Trophoblast cell (in vitro differentiated cells and primary cell): Measurements from ENCODE around the gene ITM2B.
"Not testable (repeated sequence)": the region's sequence is repeated elsewhere in the genome, so short reads cannot be mapped to it uniquely, and the experiment has no call there.

Source experiments
- DNase-seq, 2 donors: peaks; one replicate each; pipeline ENCODE4 v3.0.0-alpha.2; 2016
- H2AFZ ChIP-seq: 2 replicates; pipeline ENCODE4 v1.6.1; 2013; ENCODE audit warnings: low read length, moderate library complexity, mild to moderate bottlenecking; ENCODE audit not compliant: insufficient read depth, poor library complexity
- H2AK5ac ChIP-seq: 2 replicates; pipeline ENCODE4 v1.6.1; 2013; ENCODE audit warnings: mild to moderate bottlenecking, low read length
- H2BK120ac ChIP-seq: 2 replicates; pipeline ENCODE4 v1.6.1; 2013; ENCODE audit warnings: low read length, mild to moderate bottlenecking, moderate library complexity; ENCODE audit not compliant: insufficient read depth, poor library complexity
- H2BK12ac ChIP-seq: 2 replicates; pipeline ENCODE4 v1.6.1; 2013; ENCODE audit warnings: mild to moderate bottlenecking, low read length, moderate library complexity
- H2BK5ac ChIP-seq: 2 replicates; pipeline ENCODE4 v1.6.1; 2013; ENCODE audit warnings: low read length, low read depth, moderate library complexity, mild to moderate bottlenecking; ENCODE audit not compliant: poor library complexity
- H3K14ac ChIP-seq: 2 replicates; pipeline ENCODE4 v1.6.1; 2013; ENCODE audit warnings: mild to moderate bottlenecking, low read length
- H3K18ac ChIP-seq: 2 replicates; pipeline ENCODE4 v1.6.1; 2013; ENCODE audit warnings: mild to moderate bottlenecking, low read length
- H3K23ac ChIP-seq: 2 replicates; pipeline ENCODE4 v1.6.1; 2013; ENCODE audit warnings: low read length
- H3K27ac ChIP-seq: 2 replicates; pipeline ENCODE4 v1.5.1; 2013; ENCODE audit warnings: low read depth, mild to moderate bottlenecking, inconsistent platforms, low read length, moderate library complexity
- H3K27me3 ChIP-seq: 2 replicates; pipeline ENCODE4 v1.6.1; 2013; ENCODE audit warnings: inconsistent platforms, mild to moderate bottlenecking, low read length, moderate library complexity; ENCODE audit not compliant: insufficient read depth
- H3K36me3 ChIP-seq, 2 experiments: 1 replicate in 1 of 2; 2 replicates in 1 of 2; pipeline ENCODE4 v1.6.1; 2013; ENCODE audit warnings: low read length in 2 of 2, mild to moderate bottlenecking in 2 of 2, moderate library complexity in 1 of 2; ENCODE audit not compliant: insufficient read depth in 2 of 2, control insufficient read depth in 1 of 2
- H3K4ac ChIP-seq: 2 replicates; pipeline ENCODE4 v1.6.1; 2013; ENCODE audit warnings: low read depth, mild to moderate bottlenecking, low read length, moderate library complexity
- H3K4me1 ChIP-seq, 2 experiments: 1 replicate in 1 of 2; 2 replicates in 1 of 2; pipeline ENCODE4 v1.6.1; 2013; ENCODE audit warnings: low read length in 2 of 2, mild to moderate bottlenecking in 2 of 2, moderate library complexity in 1 of 2; ENCODE audit not compliant: insufficient read depth in 2 of 2, control insufficient read depth in 1 of 2
- H3K4me2 ChIP-seq: 2 replicates; pipeline ENCODE4 v1.6.1; 2013; ENCODE audit warnings: inconsistent platforms, mild to moderate bottlenecking, low read length, moderate library complexity
- H3K4me3 ChIP-seq: 2 replicates; pipeline ENCODE4 v1.5.1; 2013; ENCODE audit warnings: mild to moderate bottlenecking, low read depth, low read length, inconsistent platforms
- H3K79me1 ChIP-seq: one replicate; pipeline ENCODE4 v1.6.1; 2013; ENCODE audit warnings: low read length
- H3K79me2 ChIP-seq: 2 replicates; pipeline ENCODE4 v1.6.1; 2013; ENCODE audit warnings: low read length, mild to moderate bottlenecking; ENCODE audit not compliant: control insufficient read depth, insufficient read depth, poor library complexity
- H3K9ac ChIP-seq: 2 replicates; pipeline ENCODE4 v1.6.1; 2013; ENCODE audit warnings: mild to moderate bottlenecking, low read length
- H3K9me3 ChIP-seq: 2 replicates; pipeline ENCODE4 v1.6.1; 2013; ENCODE audit warnings: low read depth, mild to moderate bottlenecking, control low read depth, inconsistent platforms, low read length; ENCODE audit not compliant: insufficient read depth
- H4K12ac ChIP-seq: 2 replicates; pipeline ENCODE4 v1.6.1; 2013; ENCODE audit warnings: low read depth, mild to moderate bottlenecking, low read length, moderate library complexity
- H4K8ac ChIP-seq: 2 replicates; pipeline ENCODE4 v1.6.1; 2013; ENCODE audit warnings: low read depth, mild to moderate bottlenecking, low read length, moderate library complexity
- H4K91ac ChIP-seq: one replicate; pipeline ENCODE4 v1.6.1; 2013; ENCODE audit warnings: low read depth, mild to moderate bottlenecking, low read length, moderate library complexity
- WGBS: extraction: QIAGEN DNeasy Blood & Tissue Kit; methylation state at CpG from one replicate; pipeline ENCODE4 v1.1.7; 2013; ENCODE audit warnings: missing lambda C conversion rate; ENCODE audit not compliant: insufficient read length, insufficient coverage; ENCODE audit errors: extremely low coverage; 5-methylcytosine and 5-hydroxymethylcytosine counted together

ITM2B gene

DNA sequence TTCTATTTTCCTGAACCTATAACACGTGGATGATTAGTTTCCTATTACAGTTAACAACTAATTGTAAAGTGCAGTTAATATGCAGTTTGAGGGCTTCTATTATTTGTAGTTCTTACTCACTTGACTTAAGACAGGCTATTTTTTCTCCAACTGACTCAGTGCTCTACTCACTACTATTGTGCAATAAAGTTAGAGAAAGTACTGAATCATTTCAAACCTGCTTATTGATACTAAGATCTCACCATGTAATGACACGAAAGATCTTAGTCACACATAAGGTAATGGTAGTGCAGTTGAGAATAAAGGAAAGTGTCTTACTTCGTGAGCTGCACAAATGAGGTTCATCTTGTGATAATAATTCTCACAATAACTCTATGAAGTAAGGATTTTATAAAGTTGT lies 22.8 kb upstream of the ITM2B start:
- Histone ChIP-seq H3K4me2 (no peak overlapping the region), H3K4me1 (no peaks in the 10 kb centered on the region), H3K18ac (no peak overlapping the region), H3K9ac (no peak overlapping the region), H3K27ac (no peak overlapping the region), H2BK5ac (no peak overlapping the region), H4K8ac (no peak overlapping the region), H3K27me3 (no peaks in the 10 kb centered on the region), H3K4ac (no peak overlapping the region), H2AFZ (no peak overlapping the region), H3K23ac (no peak overlapping the region), H2AK5ac (no peak overlapping the region), H4K91ac (no peak overlapping the region), H4K12ac (no peak overlapping the region), H2BK120ac (no peak overlapping the region), H2BK12ac (no peak overlapping the region), H3K9me3 (no peaks in the 10 kb centered on the region), H3K79me2 (no peaks in the 10 kb centered on the region), H3K4me3 (no peak overlapping the region), H3K79me1 (no peaks in the 10 kb centered on the region), H3K36me3 (no peaks in the 10 kb centered on the region), H3K14ac (no peak overlapping the region)
- no CpG with 5 or more reads among the region's 3 CpGs for WGBS
- peak; percentile 35 to 77 for DNase-seq

DNA sequence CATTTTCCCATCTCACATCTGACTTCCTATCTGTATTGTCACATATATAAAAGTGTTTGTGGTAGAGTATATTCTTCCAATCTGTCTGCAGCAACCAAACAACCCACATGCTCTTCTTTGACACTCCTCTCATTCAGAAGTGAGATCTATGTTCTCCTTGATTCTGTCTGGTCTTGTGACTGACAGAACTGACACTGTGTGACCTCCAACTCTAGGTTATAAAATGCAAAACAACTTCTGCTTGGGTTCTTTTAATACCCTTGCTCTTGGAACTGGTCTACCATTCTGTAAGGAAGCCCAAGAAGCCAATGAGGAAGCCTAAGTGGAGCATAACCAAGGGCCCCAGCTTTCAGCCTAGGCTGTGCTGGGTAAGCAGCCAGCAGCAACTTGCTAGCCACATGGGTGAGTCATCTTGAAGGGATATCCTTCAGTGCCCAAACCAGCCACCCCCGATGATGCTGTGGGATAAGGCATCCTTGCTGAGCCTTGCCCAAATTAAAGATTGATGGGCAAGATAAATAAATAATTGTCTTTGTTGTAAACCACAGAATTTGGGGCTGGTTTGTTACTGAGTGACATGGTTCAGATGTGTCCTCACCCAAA lies 18.4 kb upstream of the ITM2B start:
- no CpG with 5 or more reads among the region's 1 CpG for WGBS

DNA sequence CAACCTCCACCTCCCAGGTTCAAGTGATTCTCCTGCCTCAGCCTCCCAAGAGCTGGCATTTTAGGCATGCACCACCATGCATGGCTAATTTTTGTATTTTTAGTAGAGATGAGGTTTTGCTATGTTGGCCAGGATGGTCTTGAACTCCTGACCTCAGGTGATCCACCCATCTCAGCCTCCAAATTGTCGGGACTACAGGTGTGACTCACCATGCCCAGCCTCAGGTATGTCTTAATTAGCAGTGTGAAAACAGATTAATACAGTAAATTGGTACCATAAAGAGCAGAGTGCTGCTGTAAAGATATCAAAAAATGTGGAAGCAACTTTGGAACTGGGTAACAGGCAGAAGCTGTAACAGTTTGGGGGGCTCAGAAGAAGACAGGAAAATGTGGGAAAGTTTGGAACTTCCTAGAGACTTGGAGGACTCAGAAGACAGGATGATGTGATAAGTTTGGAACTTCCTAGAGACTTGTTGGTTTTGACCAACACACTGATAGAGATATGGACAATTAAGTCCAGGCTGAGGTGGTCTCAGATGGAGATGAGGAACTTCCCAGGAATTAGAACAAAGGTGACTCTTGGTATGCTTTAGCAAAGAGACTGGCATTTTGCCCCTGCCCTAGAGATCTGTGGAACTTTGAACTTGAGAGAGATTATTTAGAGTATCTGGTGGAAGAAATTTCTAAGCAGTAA lies 17.3 kb upstream of the ITM2B start:
- H2BK12ac ChIP-seq, H3K27ac ChIP-seq, H4K12ac ChIP-seq, H3K36me3 ChIP-seq, H4K91ac ChIP-seq, H3K27me3 ChIP-seq, H2BK120ac ChIP-seq, H2AFZ ChIP-seq, H3K4me2 ChIP-seq, H3K4me3 ChIP-seq, H3K79me1 ChIP-seq, H3K9ac ChIP-seq, H3K4ac ChIP-seq, H2AK5ac ChIP-seq, H3K14ac ChIP-seq, H4K8ac ChIP-seq, H3K9me3 ChIP-seq, H3K79me2 ChIP-seq, H3K23ac ChIP-seq, H3K18ac ChIP-seq, H2BK5ac ChIP-seq, H3K4me1 ChIP-seq: not testable (repeated sequence)
- WGBS, result no CpG with 5 or more reads among the region's 1 CpG
- peak in 1 of 2 donors; percentile 55 for DNase-seq

More for the DNA sequence above, 18.4 kb upstream of the ITM2B start:
- H3K36me3 ChIP-seq, result no peaks in the 10 kb centered on the region
- no peak overlapping the region for H2BK5ac ChIP-seq
- H2AFZ ChIP-seq, result no peak overlapping the region
- H4K8ac ChIP-seq, result no peak overlapping the region
- H3K4me3 ChIP-seq, result no peak overlapping the region
- H3K9me3 ChIP-seq, result peaks cover 3% of the 10 kb centered on the region
- H3K4me2 ChIP-seq, result no peak overlapping the region
- no peak overlapping the region for H3K23ac ChIP-seq
- H4K91ac ChIP-seq, result no peak overlapping the region
- H3K14ac ChIP-seq, result no peak overlapping the region
- H3K9ac ChIP-seq, result no peak overlapping the region
- H3K79me1 ChIP-seq, result no peaks in the 10 kb centered on the region
- H2AK5ac ChIP-seq, result no peak overlapping the region
- no peak overlapping the region for H4K12ac ChIP-seq
- no peak overlapping the region for H3K4ac ChIP-seq
- H3K79me2 ChIP-seq, result no peaks in the 10 kb centered on the region
- H2BK12ac ChIP-seq, result no peak overlapping the region
- no peak for DNase-seq
- H3K27me3 ChIP-seq, result no peaks in the 10 kb centered on the region
- H2BK120ac ChIP-seq, result no peak overlapping the region
- H3K18ac ChIP-seq, result no peak overlapping the region
- H3K4me1 ChIP-seq, result no peaks in the 10 kb centered on the region
- no peak overlapping the region for H3K27ac ChIP-seq

DNA sequence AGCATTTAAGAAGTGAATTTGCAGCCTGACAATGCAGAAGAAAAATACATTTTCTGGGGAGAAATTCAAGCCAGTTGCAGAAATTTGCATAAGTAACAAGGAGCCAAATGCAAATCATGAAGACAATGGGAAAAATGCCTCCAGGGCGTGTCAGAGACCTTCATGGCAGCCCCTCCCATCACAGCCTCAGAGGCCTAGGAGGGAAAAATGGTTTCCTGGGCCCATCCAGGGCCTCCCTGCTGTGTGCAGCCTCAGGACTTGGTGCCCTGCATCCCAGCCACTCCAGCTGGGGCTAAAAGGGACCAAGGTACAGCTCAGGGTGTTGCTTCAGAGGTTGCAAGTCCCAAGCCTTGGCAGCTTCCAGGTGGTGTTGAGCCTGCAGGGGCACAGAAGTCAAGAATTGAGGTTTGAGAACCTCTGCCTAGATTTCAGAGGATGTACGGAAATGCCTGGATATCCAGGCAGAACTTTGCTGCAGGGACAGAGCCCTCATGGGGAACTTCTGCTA lies 16.7 kb upstream of the ITM2B start:
- H3K36me3 ChIP-seq, result no peaks in the 10 kb centered on the region
- H2BK120ac ChIP-seq, result no peak overlapping the region
- H3K27ac ChIP-seq, result no peak overlapping the region
- H2BK12ac ChIP-seq, result no peak overlapping the region
- H4K12ac ChIP-seq, result no peak overlapping the region
- no CpG with 5 or more reads among the region's 2 CpGs for WGBS
- H3K27me3 ChIP-seq, result no peaks in the 10 kb centered on the region
- no peak overlapping the region for H3K14ac ChIP-seq
- no peak overlapping the region for H2AFZ ChIP-seq
- no peak overlapping the region for H3K23ac ChIP-seq
- peaks cover 3% of the 10 kb centered on the region for H3K9me3 ChIP-seq
- no peaks in the 10 kb centered on the region for H3K79me2 ChIP-seq
- H3K79me1 ChIP-seq, result no peaks in the 10 kb centered on the region
- H2AK5ac ChIP-seq, result no peak overlapping the region
- no peak overlapping the region for H3K4ac ChIP-seq
- no peak overlapping the region for H2BK5ac ChIP-seq
- no peak overlapping the region for H3K4me3 ChIP-seq
- no peaks in the 10 kb centered on the region for H3K4me1 ChIP-seq
- no peak overlapping the region for H4K91ac ChIP-seq
- no peak for DNase-seq
- H3K4me2 ChIP-seq, result no peak overlapping the region
- no peak overlapping the region for H4K8ac ChIP-seq
- no peak overlapping the region for H3K18ac ChIP-seq
- no peak overlapping the region for H3K9ac ChIP-seq
